ENCODE results near the gene CMTM4.
"Not testable (repeated sequence)": the region's sequence is repeated elsewhere in the genome, so short reads cannot be mapped to it uniquely, and the experiment has no call there.

Gene CMTM4

DNA sequence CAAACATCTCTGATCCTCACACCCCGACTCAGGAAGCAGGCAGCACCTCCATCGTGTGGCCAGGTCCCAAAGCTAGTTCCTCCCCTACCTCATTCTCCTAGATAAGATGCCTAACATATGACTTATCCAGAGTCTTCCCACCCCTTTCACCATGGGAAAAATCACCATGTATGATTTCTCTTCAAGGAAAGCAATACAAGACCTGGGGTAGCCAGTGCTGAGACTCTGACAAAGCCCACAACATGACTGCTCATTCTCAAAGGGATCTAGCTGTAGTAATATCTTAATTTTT lies 45.1 kb downstream of the CMTM4 start:
- Mint-ChIP-seq H3K4me1 (ENCODE audit: low read depth) (peaks cover 10% of the 10 kb centered on the region), H3K36me3 (ENCODE audit: low read depth) (no peaks in the 10 kb centered on the region), H3K27me3 (peaks cover 4% of the 10 kb centered on the region), H3K4me3 (no peak overlapping the region), H3K27ac (no peak overlapping the region), H3K9me3 (no peaks in the 10 kb centered on the region)
- DNase-seq = no peak

DNA sequence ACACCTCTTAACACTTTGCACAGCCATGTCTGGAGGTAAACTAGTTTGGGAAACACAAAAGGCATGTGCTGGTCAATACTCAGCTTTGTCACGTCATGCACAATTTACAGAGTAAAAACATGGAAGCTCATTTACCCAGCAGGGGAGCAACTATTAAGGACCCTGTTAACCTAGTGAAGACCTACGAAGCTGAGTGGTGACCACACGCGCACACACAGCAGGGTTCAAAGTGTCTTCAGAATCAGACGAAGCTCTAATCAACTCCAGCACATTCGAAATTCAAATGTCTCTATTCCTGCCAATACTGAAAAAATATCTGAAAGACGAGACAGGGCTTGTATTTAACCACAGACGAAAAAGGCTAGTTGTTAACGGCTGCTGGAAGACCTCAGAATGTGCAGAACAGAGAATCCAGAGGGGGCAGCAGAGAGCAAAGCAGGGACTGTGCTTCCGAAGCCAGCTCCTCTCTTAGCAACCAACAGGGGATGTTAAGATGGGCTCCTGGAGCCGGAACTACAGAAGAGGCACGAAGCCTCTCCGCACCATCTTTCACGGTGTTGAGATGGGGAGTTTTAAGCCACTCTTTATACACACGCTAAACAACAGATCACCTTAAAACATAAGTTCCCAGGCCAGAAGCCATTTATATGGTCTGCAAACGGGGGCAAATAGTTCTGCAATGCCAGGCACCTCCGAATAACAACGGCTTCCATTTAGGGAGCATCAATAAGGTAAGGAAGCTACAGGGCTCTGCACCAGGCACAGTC lies 45.7 kb downstream of the CMTM4 start:
- Mint-ChIP-seq H3K9me3 (no peaks in the 10 kb centered on the region), H3K4me3 (no peak overlapping the region), H3K27ac (no peak overlapping the region), H3K27me3 (peaks cover 4% of the 10 kb centered on the region), H3K4me1 (ENCODE audit: low read depth) (peaks cover 10% of the 10 kb centered on the region), H3K36me3 (ENCODE audit: low read depth) (no peaks in the 10 kb centered on the region)
- peak; percentile 72 for DNase-seq

DNA sequence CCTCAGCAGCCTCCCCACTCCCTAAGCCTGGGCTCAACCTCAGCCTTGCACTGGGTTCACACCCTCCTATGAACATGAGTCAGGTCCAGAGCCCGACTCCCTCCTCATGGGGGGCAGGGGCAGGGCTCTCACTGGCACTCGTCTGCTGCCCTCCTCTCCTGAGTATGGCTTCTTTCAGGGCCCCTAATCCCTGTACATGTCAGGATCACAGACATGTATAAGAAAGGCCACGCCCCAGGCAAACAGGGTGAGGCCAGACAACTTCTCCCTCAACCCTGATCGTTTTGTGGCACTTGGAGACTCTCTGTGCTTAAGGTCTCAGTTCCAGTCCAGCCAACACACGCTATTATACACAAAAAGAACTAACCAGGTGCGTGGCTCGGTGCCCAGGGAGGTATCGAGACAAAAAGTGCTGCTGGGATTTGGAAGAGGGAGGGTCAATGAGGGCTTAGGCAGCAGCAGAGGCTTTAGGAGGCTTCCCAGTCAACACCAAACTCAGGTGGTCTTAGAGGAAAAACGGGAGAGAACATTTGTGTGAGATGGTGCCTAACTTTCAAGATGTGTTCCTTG lies 46.8 kb downstream of the CMTM4 start:
- no peak for DNase-seq
- Mint-ChIP-seq H3K4me1 (ENCODE audit: low read depth) (peaks cover 10% of the 10 kb centered on the region), H3K9me3 (no peaks in the 10 kb centered on the region), H3K36me3 (ENCODE audit: low read depth) (no peaks in the 10 kb centered on the region), H3K27me3 (peaks cover 4% of the 10 kb centered on the region), H3K4me3 (no peak overlapping the region), H3K27ac (no peak overlapping the region)

DNA sequence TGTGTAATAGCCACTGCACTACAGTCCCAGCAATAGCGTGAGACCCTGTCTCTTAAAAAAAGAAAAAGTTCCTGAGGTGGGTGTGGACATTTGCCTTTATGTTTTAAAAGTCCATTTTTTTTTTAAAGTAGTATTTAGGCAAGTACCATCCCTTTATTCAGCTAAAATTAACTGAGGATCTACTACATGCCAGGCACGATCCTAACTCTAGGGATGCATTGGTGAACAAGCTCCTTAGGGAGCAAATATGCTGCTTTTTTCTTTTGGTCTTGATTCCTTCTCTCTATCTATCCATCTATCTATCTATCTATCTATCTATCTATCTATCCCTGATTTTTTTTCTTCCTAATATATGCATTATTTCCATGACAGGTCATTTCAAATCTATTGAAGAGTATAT lies 47.4 kb downstream of the CMTM4 start:
- H3K36me3 Mint-ChIP-seq (ENCODE audit: low read depth) = no peaks in the 10 kb centered on the region
- H3K4me3 Mint-ChIP-seq = no peak overlapping the region
- H3K4me1 Mint-ChIP-seq (ENCODE audit: low read depth) = peaks cover 10% of the 10 kb centered on the region
- H3K9me3 Mint-ChIP-seq = no peaks in the 10 kb centered on the region
- no peak overlapping the region for H3K27ac Mint-ChIP-seq
- DNase-seq = no peak
- peaks cover under 1% of the 10 kb centered on the region for H3K27me3 Mint-ChIP-seq

DNA sequence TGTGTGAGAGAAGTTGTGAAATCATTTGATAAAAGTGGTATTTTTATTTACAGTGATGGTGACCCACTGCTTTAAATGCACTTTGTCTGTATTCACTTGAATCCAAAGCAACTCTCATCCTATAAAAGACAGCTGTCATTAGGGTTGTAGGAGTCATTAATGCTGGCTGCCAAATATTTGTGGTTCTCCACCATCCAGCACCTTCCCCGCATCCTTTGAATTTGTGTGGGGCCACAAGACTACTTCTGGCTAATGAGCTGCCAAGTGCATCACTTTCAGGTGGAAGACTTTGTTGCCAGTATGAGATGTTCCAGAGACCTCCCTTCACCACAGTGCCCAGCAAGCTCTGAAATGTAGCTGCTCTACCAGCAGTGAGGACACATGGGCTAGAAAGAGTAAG lies 48.7 kb downstream of the CMTM4 start:
- H3K9me3 Mint-ChIP-seq = no peaks in the 10 kb centered on the region
- no peak overlapping the region for H3K27ac Mint-ChIP-seq
- no peaks in the 10 kb centered on the region for H3K36me3 Mint-ChIP-seq (ENCODE audit: low read depth)
- no peak for DNase-seq
- H3K4me1 Mint-ChIP-seq (ENCODE audit: low read depth) = peaks cover 10% of the 10 kb centered on the region
- H3K4me3 Mint-ChIP-seq = no peak overlapping the region
- H3K27me3 Mint-ChIP-seq = no peaks in the 10 kb centered on the region

DNA sequence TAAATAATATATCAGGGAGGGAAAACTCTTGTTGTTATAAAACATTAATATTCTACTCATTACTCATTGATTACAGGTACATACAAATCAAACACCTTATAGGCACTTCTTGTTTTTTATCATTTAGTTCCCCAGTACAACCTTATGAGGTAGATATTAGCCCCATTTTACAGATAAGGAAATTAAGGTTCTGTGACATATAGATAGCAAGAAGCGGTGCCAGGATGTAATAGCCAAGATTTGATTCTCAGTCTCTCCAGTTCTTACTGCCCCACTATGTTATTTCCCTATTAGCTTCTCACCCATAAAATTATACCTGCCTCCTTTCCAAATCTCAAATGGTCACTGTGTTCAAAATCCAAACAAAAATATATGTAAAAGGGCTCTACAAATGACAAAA lies 55.2 kb downstream of the CMTM4 start:
- Mint-ChIP-seq H3K36me3 (ENCODE audit: low read depth) (no peaks in the 10 kb centered on the region), H3K4me1 (ENCODE audit: low read depth) (no peaks in the 10 kb centered on the region), H3K4me3 (no peak overlapping the region), H3K27ac (no peak overlapping the region), H3K27me3 (no peaks in the 10 kb centered on the region), H3K9me3 (no peaks in the 10 kb centered on the region)
- DNase-seq = no peak

DNA sequence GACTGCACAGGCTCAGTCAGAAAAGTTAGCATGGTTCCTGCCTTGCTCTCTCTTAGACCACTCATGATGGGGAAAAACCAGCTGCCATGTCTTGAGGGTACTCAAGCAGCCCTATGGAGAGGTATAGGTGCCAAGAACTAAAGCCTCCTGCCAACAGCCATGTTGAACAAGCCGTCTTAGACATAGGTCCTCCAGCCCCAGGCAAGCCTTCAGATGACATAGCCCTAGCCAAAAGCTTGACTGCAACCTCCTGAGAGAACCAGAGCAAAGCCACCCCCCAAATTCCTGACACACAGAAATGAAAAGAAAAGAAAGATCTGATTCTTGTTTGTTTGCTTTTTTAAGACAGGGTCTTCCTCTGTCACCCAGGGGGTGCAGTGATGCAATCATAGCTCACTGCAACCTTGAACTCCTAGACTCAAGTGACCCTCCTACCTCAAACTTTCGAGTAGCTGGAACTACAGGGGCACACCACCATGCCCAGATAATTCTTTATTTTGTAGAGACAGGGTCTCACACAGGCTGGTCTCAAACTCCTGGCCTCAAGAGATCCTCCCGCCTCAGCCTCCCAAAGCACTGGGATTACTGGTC lies 55.7 kb downstream of the CMTM4 start:
- Mint-ChIP-seq H3K9me3 (no peaks in the 10 kb centered on the region), H3K27ac (no peak overlapping the region), H3K27me3 (no peaks in the 10 kb centered on the region), H3K4me3 (no peak overlapping the region), H3K36me3 (ENCODE audit: low read depth) (no peaks in the 10 kb centered on the region), H3K4me1 (ENCODE audit: low read depth) (no peaks in the 10 kb centered on the region)
- no peak for DNase-seq

DNA sequence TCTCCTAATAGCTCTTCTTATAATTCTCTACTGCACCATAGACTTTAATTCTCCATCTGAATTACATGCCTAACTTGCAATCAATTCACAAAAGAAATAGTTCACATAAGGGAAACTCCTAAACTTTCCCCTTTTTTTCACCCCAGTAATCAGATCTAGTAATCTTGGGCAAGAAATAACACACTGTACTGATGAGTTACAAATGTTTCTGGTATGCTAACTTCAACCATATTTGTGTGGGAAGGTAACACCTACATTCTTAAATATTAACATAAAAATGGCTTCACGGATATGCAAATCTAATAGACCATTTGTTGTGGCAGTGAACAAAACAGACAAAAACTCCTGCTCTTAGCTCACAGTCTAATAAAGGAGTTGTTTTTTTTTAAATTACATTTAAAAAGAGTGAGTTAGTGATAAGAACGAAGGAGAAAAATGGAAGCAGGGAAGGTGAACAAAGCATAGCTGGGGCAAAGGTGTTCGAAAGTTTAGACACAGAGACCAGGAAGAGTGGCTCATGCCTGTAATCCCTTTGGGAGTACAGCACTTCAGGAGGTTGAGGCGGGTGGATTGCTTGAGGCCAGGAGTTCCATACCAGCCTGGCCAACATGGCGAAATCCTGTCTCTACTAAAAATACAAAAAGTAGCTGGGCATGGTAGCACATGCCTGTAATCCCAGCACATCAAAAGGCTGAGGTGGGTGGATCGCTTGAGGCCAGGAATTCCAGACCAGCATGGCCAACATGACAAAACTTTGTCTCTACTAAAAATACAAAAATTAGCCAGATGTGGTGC lies 57.3 kb downstream of the CMTM4 start:
- no peak for DNase-seq
- H3K9me3 Mint-ChIP-seq = no peaks in the 10 kb centered on the region
- H3K4me1 Mint-ChIP-seq (ENCODE audit: low read depth) = no peaks in the 10 kb centered on the region

DNA sequence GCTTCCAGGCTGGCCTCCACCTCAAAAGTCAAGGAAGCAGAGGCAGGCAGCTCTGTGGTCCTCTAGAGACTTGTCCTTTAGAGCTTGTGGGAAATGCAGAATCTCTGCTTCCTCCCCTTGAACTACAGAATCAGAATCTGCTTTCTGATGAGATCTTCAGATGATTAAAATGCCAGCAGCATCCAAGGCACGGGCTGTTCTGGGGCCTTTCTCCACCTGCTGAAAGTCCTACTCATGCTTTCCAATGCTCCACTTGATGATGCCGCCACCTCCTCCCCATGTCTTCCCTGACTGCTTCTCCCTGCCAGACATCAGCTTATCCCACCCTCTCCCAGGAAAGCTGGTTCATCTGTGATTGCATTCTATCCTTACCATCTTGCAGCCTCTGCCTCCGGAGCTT lies 58.7 kb downstream of the CMTM4 start:
- no peak for DNase-seq
- H3K36me3 Mint-ChIP-seq (ENCODE audit: low read depth) = no peaks in the 10 kb centered on the region
- H3K9me3 Mint-ChIP-seq = no peaks in the 10 kb centered on the region
- H3K4me3 Mint-ChIP-seq = no peak overlapping the region
- no peak overlapping the region for H3K27ac Mint-ChIP-seq
- no peaks in the 10 kb centered on the region for H3K4me1 Mint-ChIP-seq (ENCODE audit: low read depth)
- no peaks in the 10 kb centered on the region for H3K27me3 Mint-ChIP-seq

More for the DNA sequence above, 57.3 kb downstream of the CMTM4 start:
- no peak overlapping the region for H3K4me3 Mint-ChIP-seq
- no peaks in the 10 kb centered on the region for H3K27me3 Mint-ChIP-seq
- no peaks in the 10 kb centered on the region for H3K36me3 Mint-ChIP-seq (ENCODE audit: low read depth)
- no peak overlapping the region for H3K27ac Mint-ChIP-seq

DNA sequence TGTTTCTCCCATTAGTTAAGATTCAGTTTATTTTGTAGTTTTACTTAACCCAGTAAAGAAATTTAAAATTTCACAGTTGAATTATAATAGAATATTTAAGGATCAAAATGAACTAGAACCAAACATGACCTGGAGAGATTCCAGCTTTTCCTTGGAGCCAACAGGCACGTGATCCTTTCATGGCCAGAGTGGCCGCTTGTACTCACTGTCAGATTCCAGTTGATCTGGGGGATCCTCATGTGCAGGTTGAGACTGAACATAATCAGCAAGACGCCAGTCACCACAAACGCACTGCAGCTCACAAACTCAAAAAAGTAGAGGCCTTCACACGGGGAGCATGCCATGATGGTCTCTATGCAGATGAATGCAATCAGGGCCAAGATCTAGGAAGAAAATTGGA lies 60.3 kb downstream of the CMTM4 start:
- no peaks in the 10 kb centered on the region for H3K4me1 Mint-ChIP-seq (ENCODE audit: low read depth)
- no peak for DNase-seq
- no peaks in the 10 kb centered on the region for H3K9me3 Mint-ChIP-seq
- no peak overlapping the region for H3K4me3 Mint-ChIP-seq
- H3K27ac Mint-ChIP-seq = no peak overlapping the region
- H3K36me3 Mint-ChIP-seq (ENCODE audit: low read depth) = no peaks in the 10 kb centered on the region
- no peaks in the 10 kb centered on the region for H3K27me3 Mint-ChIP-seq

DNA sequence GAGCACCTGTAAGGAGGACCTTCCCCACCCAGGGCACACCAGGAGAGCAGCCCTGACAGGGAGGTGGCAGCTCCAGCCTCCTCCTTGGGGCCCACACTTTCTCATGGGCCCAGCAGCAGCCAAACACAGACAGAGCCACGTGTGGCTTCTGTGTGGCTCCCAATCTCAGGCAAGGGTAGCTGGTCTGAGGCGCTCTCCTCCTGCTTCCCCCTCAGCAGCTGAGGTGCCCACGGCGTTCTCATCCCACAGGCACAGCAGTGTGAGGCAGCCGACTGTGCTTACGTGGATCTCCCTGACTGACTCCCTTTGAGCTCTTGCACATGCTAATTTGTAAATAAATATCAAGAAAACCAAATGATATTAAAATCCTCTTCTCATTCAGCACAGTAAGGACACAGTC lies 61.1 kb downstream of the CMTM4 start:
- H3K36me3 Mint-ChIP-seq (ENCODE audit: low read depth) = no peaks in the 10 kb centered on the region
- H3K27ac Mint-ChIP-seq = no peak overlapping the region
- H3K27me3 Mint-ChIP-seq = no peaks in the 10 kb centered on the region
- DNase-seq = no peak
- H3K9me3 Mint-ChIP-seq = no peaks in the 10 kb centered on the region
- H3K4me3 Mint-ChIP-seq = no peak overlapping the region
- no peaks in the 10 kb centered on the region for H3K4me1 Mint-ChIP-seq (ENCODE audit: low read depth)

DNA sequence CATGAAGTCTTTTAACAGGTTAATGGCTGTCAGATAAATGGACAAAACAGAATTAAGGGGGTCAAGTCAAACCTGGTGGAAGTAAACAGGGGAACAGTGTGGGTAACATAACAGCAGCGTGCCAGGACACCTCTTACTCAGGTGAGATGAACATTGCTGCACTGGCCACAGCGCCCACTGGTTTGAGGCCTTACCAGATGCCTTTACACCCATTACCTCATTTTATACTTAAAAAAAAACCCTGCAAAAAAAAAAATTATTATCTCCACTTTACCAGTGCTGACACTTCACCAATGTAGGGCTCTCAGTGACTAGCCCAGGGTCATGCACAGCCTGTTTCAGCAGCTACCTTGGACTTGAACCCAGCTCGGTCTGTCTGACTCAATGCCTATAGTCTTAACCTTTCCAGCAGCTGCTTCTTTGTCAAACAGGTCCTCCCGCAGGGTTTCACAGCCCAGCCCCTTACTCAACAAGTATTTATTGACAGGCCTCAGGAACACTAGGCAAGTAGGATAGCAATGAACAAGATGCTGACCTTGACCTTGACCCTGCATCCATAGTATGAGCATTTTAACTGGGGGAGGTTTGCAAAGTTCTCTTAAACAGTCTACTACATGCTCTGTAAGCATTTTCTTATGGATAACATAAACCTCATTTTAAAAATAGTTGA lies 61.9 kb downstream of the CMTM4 start:
- no peak overlapping the region for H3K27ac Mint-ChIP-seq
- no peak overlapping the region for H3K4me3 Mint-ChIP-seq
- no peaks in the 10 kb centered on the region for H3K27me3 Mint-ChIP-seq

DNA sequence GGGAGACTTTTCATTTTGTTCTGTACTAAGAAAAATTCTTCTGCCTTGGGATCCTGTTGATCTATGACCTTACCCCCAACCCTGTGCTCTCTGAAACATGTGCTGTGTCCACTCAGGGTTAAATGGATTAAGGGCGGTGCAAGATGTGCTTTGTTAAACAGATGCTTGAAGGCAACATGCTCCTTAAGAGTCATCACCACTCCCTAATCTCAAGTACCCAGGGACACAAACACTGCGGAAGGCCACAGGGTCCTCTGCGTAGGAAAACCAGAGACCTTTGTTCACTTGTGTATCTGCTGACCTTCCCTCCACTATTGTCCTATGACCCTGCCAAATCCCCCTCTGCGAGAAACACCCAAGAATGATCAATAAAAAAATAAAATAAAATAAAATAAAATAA lies 65.0 kb downstream of the CMTM4 start:
- H3K9me3 Mint-ChIP-seq; H3K4me3 Mint-ChIP-seq; H3K36me3 Mint-ChIP-seq (ENCODE audit: low read depth); H3K27ac Mint-ChIP-seq; H3K4me1 Mint-ChIP-seq (ENCODE audit: low read depth); H3K27me3 Mint-ChIP-seq; DNase-seq: not testable (repeated sequence)

More for the DNA sequence above, 61.9 kb downstream of the CMTM4 start:
- H3K36me3 Mint-ChIP-seq (ENCODE audit: low read depth) = no peaks in the 10 kb centered on the region
- DNase-seq = no peak
- H3K4me1 Mint-ChIP-seq (ENCODE audit: low read depth) = no peaks in the 10 kb centered on the region
- H3K9me3 Mint-ChIP-seq = no peaks in the 10 kb centered on the region

DNA sequence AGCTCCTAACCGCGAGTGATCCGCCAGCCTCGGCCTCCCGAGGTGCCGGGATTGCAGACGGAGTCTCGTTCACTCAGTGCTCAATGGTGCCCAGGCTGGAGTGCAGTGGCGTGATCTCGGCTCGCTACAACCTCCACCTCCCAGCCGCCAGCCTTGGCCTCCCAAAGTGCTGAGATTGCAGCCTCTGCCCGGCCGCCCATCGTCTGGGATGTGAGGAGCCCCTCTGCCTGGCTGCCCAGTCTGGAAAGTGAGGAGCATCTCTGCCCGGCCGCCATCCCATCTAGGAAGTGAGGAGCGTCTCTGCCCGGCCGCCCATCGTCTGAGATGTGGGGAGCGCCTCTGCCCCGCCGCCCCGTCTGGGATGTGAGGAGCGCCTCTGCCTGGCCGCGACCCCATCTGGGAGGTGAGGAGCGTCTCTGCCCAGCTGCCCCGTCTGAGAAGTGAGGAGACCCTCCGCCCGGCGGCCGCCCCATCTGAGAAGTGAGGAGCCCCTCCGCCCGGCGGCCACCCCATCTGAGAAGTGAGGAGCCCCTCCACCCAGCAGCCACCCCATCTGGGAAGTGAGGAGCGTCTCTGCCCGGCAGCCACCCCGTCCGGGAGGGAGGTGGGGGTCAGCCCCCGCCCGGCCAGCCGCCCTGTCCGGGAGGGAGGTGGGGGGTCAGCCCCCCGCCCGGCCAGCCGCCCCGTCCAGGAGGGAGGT lies 65.8 kb downstream of the CMTM4 start:
- not testable (repeated sequence) for H3K4me3 Mint-ChIP-seq; H3K36me3 Mint-ChIP-seq (ENCODE audit: low read depth); H3K27me3 Mint-ChIP-seq; H3K9me3 Mint-ChIP-seq; DNase-seq; H3K27ac Mint-ChIP-seq; H3K4me1 Mint-ChIP-seq (ENCODE audit: low read depth)
